T47D (cell line): ENCODE results near the gene IGFN1.
"Not testable (repeated sequence)": the region's sequence is repeated elsewhere in the genome, so short reads cannot be mapped to it uniquely, and the experiment has no call there.

Source experiments
- DNase-seq, 2 experiments: peaks; one replicate each; pipeline versions ENCODE4 v3.0.0 to v3.0.0-alpha.2; 2011 to 2012; ENCODE audit warnings: low read depth in 1 of 2, low spot score in 1 of 2
- JUND ChIP-seq: IDR thresholded peaks from 2 replicates; pipeline ENCODE4 v1.6.1; 2012; ENCODE audit warnings: low read depth
- in situ Hi-C: cut with HindIII; loops from 2 replicates; pipeline ENCODE4 v1.10.0; 2016; ENCODE audit warnings: low sequenced_read_pairs, low pct_unique_long_range_greater_than_20kb

The IGFN1 gene

DNA sequence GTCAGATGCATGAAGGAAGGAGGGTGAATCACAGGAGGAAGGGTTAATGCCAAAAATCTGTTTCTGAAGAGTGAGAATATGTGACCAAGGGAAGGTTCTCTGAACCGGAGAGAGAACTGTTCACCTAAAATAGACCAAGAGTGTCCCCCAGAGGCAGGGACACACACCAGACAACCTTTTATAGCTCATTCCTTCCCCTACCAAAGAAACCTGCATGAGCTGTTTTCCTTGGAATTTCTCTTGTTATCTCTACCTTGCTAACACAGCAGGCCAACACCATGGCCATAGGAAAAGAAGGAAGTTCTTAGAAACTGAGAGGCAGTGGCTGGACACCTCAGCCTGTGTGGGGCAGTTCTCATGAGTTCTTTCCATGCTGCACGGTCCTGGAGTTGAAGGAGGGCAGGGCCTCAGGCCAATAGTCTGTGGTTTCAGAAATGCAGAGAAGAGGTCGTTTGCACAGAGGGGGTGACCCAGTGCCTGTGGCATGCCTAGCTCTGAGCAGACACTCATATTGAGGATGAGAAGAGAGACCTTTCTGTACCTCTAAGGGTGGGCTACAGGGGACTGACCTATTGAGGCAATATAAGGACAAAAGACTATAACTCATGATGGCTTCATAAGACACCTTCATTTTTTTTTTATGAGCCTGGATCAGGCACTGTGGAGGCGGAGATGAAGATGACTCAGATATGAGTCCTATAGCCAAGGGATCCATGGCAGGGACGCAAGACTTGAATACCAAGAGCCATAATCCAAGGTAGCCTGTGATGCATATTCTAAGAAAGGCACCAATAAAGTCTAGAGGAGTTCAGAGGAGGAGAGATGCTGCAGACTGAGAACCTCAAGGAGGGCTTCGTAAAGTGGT, 39.4 kb downstream of the IGFN1 start:
- DNase-seq = peak; percentile 38 to 48
- in situ Hi-C loops = no loop called here
- no peak for TF ChIP-seq JUND

DNA sequence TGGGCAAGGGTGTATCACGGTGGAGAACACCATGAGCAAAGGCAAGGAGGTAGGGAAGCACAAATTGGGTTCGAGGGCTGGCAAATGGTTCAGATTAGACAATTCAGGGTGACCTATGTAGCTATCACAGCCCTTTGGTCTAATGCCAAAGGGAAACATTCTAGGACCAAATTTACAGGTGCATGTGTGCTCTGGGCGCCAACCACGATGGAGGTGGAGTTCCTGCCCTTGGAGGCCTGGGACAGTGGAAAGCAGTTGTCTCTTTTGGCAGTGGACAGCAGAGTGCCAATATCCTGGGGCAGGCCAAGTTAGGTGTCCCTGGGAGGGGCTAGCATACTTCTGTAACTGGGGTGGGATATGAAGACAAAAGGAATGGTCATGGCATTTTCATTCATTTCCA, 40.1 kb downstream of the IGFN1 start:
- TF ChIP-seq JUND = no peak
- in situ Hi-C loops = no loop called here
- no peak for DNase-seq

DNA sequence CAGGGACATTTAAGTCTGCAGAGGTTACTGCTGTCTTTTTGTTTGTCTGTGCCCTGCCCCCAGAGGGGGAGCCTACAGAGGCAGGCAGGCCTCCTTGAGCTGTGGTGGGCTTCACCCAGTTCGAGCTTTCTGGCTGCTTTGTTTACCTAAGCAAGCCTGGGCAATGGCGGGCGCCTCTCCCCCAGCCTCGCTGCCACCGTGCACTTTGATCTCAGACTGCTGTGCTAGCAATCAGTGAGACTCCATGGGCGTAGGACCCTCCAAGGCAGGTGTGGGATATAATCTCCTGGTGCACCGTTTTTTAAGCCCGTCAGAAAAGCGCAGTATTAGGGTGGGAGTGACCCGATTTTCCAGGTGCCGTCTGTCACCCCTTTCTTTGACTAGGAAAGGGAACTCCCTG, 49.0 kb downstream of the IGFN1 start:
- in situ Hi-C loops, DNase-seq: not testable (repeated sequence)

DNA sequence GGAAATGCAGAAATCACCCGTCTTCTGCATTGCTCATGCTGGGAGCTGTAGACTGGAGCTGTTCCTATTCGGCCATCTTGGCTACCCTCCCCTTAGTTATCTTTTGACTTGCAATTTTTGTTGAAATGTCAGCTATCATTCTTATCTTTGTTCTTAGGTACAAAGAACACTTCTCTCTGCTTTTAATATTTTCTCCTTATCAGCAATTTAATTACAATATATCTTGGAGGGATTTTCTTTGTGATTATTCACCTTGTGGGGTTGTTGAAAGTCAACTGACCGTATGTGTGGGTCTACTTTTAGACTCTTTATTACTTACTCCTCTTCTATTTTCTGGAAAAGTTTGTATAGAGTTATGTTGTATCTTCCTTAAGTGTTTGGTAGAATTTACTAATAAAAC, 49.5 kb downstream of the IGFN1 start:
- DNase-seq = no peak
- no peak for TF ChIP-seq JUND
- in situ Hi-C loops = no loop called here

DNA sequence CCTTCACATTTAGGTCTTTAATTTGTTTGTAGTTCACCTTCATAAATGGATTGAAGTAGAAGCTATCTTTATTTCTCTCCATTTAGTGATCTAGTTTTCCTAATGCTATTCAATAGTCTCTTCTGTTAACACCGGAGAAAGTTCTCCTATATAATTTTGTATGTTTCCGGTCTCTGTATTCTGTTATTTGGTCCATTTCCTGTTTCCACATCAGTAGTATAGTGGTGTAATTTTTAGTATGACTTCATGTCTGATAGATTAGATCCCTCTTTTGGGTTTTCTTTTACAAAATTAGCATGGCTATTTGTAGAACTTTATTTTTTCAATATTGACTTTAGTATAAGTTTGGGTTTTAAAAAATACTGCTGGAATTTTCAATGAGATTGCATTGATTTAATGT, 51.1 kb downstream of the IGFN1 start:
- TF ChIP-seq JUND = no peak
- no peak for DNase-seq
- in situ Hi-C loops = no loop called here

DNA sequence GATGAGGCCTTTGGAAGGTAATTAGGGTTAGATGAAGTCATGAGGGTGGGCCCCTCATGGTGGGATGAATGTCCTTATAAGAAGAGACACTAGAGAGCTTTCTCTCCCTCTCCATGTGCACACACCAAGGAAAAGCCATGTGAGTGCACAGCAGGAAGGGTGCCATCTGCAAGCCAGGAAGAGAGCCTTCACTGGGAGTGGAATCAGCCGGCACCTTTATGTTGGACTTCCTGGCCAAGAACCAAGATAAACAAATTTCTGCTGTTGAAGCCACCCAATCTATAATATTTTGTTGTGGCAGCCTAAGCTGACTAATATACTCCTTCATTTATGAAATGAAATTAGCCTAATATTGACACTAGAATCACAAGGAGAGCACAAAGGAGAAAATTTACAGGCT, 54.5 kb downstream of the IGFN1 start:
- no peak for TF ChIP-seq JUND
- no peak for DNase-seq
- in situ Hi-C loops = no loop called here

DNA sequence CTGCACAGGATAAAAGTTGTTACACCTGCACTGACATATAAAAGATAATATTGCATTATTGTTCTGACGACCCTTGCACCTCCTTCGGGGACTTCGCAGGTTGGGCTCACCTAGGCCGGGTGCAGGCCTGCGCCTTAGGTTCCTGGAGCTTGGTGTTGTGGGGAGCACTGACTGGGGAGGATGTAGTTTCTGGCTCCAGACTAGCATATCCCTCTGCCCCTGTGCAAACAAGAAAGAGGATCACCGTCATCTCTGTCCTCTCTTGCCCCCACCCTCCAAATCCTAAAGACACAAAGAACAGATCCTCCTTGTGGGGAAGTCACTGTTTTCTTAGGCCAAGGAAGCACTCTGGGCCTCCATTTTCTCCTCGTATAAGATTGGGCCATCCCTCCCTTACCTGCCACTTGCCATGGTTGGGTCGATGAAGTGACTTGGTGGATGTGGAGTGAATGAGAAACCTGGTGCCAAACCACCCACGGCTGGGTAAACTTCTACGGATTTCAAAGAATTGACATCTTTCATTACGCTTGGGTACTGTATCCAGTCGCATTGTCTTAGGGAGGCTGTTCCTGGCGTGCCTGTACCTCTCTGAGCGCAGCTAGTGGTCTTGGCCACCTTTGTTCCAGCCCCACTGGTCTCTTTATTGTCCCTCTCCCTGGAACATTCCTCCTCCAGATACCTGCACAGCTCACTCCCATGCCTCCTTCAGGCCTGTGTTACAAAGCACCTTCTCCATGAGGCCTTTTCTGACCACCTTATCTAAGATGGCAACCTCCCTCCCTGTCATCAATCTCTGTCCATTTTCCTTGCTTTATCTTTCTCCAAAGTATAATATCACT, 58.3 kb downstream of the IGFN1 start:
- TF ChIP-seq JUND = no peak
- in situ Hi-C loops = no loop called here
- no peak for DNase-seq

DNA sequence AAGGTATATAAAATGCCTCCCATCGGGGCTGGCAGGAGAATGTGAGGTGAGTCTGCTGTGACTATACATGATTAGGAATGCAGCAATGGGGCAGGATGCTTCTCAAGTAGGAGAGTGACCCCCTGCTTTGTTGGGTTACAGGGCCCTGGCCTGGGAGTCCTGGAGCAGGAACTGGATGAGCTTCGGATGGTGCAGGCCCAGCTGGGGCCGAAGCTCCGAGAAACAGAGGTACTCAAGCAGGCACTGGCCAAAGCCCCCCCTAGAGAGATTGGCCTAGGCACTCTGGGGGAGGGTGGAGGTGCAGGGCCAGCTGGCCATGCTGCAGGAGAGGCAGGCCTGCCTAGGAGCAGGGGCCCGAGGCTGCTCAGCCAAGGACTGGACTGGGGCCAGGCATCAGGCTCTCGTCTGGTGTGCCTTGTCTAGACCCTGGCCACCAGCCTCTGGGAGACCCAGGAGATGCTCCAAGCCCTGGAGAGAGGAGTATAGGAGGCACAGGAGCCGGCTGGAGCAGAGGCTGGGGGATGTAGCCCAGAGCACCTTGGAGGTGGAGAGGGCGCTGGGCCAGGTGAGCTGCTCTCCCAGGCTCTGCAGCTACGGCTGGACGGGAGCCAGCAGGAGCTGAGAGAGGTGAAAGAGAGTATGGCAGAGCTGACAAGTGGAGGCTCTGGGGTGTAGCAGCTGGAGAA, 59.8 kb downstream of the IGFN1 start:
- in situ Hi-C loops = no loop called here
- no peak for DNase-seq
- TF ChIP-seq JUND = no peak

DNA sequence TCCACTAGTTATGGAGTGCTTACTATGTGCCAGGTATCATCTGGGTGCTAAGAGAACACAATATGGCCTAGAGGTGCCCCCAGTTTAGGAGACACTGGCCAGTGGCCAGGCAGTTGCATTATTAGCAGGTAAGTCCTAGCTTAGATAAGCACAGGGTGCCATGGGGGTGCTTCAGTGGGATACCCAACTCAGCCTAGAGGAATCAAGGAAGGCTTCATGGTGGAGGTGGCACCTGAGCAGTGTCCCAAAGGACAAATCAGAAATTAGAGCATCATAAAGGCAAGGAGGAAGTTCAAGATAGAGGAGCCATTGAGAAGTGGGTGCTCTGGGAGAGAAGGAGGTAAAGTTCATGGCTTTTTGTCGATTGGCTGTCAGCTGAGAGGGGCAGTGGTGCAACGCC, 60.8 kb downstream of the IGFN1 start:
- no peak for TF ChIP-seq JUND
- in situ Hi-C loops = no loop called here
- no peak for DNase-seq

DNA sequence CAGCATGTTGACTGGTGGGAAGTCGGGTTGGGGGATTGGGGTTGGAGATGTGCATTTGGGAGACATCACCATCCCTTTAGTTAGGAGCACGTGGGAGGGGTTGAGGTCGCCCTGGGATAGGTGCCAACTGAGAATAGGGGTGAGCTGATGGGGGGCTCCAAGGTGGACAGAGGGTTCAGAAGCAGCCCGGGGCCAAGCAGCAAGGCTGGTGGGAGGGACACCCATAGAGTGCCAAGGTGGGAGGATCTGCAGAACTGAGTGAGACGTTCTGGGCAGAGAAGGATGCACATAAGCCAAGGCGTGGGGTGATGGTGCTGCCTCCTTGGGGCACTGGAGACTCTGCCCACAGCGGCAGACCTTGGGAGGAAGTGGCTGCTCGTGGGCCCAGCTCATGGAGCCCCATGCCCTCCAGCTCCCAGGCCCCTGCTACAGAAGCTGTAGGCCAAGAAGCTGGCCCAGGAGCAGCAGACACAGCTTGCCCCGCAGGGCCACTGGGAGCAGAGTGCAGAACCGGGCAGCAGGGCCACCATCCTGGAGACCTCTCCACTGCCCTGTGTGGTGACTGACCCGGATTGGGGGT, 61.3 kb downstream of the IGFN1 start:
- TF ChIP-seq JUND = no peak
- in situ Hi-C loops = no loop called here
- DNase-seq = no peak

DNA sequence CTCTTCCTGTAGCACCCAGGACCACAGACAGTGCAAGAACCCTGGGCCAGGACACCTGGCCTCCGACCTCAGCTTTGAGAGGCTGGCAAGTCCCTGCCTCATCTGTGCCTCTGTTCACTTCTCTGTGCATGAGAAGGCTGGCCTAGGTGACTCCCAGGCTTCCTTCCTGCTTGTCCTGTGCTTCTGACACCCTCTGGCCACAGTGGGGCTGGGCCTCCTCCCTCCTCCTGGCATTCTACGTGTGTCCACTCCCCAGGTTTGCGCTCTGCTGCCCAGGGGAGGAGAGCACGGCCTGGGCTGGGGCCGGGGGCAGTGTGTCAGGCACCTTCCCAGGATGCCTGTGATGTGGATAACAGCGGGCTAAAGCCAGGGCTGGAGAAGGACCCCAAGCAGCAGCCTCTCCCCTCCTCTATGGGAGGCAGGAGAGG, 62.3 kb downstream of the IGFN1 start:
- DNase-seq = no peak
- no peak for TF ChIP-seq JUND
- in situ Hi-C loops = no loop called here

DNA sequence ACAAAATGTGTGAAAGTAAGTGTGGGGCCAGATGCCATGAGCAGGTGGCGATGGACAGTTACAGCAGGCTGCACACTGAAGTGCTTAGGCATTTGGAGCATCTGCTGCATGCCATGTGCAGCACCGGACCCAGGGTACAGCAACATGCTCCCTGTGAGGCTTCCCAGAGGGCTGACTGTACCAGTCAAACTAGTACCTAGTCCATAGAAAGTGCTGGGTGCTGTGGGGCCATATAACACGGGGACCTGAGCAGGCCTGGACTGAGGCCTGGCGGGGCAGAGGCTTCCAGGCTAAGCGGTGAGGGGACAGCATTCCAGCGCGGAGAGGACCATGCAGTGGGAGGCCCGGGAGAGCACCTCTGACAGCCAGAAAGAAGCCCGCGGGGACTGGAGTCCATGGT, 62.8 kb downstream of the IGFN1 start:
- TF ChIP-seq JUND = no peak
- in situ Hi-C loops = no loop called here

More for the DNA sequence above, 62.8 kb downstream of the IGFN1 start:
- DNase-seq = no peak
